ENCODE measurements around the gene PECR. TPM values are rescaled to one million over a fixed set of nuclear protein-coding genes. Genes with fewer than 3 reads are reported as not detected.

PECR gene
- total and polyA plus RNA-seq, 10 of the 15 experiments (the other 5 are each of a cell fraction or from before 2014, with no cell fraction given) = 7.6 to 37.4 (median 25.7) TPM

DNA sequence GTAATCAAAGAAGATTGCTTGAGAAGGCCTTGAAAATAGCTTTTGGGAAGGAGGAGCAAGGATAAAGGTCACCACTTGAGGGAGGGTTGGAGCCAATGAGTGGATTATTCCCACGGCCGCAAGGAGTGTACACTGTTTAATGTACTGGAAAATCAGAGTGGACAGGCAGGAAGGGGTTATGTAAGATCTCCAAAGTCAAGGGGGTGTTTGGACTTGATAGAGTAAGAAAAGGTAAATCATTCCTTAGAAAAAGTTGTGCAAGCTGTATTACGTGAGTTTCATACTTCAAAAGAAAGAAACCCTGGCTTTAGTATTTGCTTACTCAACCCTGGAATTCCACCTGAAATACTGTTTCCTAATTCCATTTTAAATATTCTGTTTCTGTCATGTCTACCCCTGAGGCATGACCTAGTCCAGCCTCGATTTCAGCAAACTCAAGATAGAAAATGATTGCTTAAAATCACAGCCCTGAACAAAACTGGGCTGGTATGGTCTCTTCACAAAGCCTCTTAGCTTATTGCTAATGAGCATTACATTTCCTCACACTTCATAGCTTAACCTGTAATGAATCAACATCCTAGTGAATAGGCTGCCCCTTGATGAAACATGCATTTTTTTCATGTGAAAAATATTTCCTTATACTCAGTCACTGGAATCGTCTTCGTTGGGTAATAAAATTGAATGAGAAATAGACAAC is 69.3 kb downstream of the PECR start:
- ChIA-PET POLR2A (interaction anchor here (0.5 to 2.7 kb wide), 7 partner anchors 10 to 282 kb away, joined by 3 to 24 read pairs (median 3); no protein-coding TSS in a partner anchor), RAD21 (ENCODE audit: unreplicated experiment) (interaction anchor here (1.0 to 3.6 kb wide), 11 partner anchors 10 to 102 kb away, joined by 3 to 26 read pairs (median 5); no protein-coding TSS in a partner anchor), CTCF (interaction anchor here (0.6 to 10.4 kb wide), 16 partner anchors 10 to 128 kb away, joined by 3 to 138 read pairs (median 6); no protein-coding TSS in a partner anchor), SMC1A (ENCODE audit: uncharacterized antibody, unreplicated experiment) (interaction anchor here (1.0 to 2.7 kb wide), 19 partner anchors 8 to 132 kb away, joined by 3 to 28 read pairs (median 6); partner anchors contain the start of gene XRCC5)
- Histone ChIP-seq H3K36me3 (ENCODE audit: control insufficient read depth in 2 of 2, insufficient read depth in 2 of 2, low read length in 1 of 2) (no peaks in the 10 kb centered on the region), H3K27ac (ENCODE audit: control insufficient read depth, insufficient read depth) (peak overlapping the region; percentile 93), H3K4me3 (peak overlapping the region; percentile 94), H3K4me2 (ENCODE audit: control insufficient read depth, insufficient read depth) (peak overlapping the region; percentile 78), H4K20me1 (ENCODE audit: control insufficient read depth, insufficient read depth) (no peaks in the 10 kb centered on the region), H3K79me2 (ENCODE audit: control insufficient read depth, insufficient read depth, low read length) (peaks cover 55% of the 10 kb centered on the region), H3K9me3 (replicated peaks; ENCODE audit: control insufficient read depth, insufficient read depth, low read length) (no peaks in the 10 kb centered on the region; the same call in 2 of the 3 replicates), H3K9ac (ENCODE audit: control insufficient read depth, insufficient read depth, low read length) (peak overlapping the region; percentile 95), H2AFZ (ENCODE audit: control insufficient read depth, low read depth, low read length) (no peak overlapping the region; the same call in 1 of the 2 replicates), H3K4me1 (ENCODE audit: control insufficient read depth, insufficient read depth, low read length) (peaks cover 31% of the 10 kb centered on the region), H3K27me3 (replicated peaks in 1 of 2; ENCODE audit: control insufficient read depth in 2 of 2, insufficient read depth in 2 of 2, low read length in 1 of 2) (no peaks in the 10 kb centered on the region)
- in situ Hi-C loops (cut with MboI) (no loop called here), intact Hi-C loops (cut with micrococcal nuclease; ENCODE audit: unreplicated experiment) (no loop called here)
- peak; percentile 1; the same call in 2 of the 3 replicates for ATAC-seq
- WGBS (ENCODE audit: insufficient coverage, insufficient replicate concordance, low lambda C conversion rate, missing lambda C conversion rate) = 0% methylated on average over 6 of the region's 6 CpGs
- TF ChIP-seq CREB1 (IDR thresholded peaks at IDR 0.05; ENCODE audit: low read depth) = 0 out of 2 replicates have a peak, but pooled peaks have one; percentile 3
- TF ChIP-seq, protein P1, sequence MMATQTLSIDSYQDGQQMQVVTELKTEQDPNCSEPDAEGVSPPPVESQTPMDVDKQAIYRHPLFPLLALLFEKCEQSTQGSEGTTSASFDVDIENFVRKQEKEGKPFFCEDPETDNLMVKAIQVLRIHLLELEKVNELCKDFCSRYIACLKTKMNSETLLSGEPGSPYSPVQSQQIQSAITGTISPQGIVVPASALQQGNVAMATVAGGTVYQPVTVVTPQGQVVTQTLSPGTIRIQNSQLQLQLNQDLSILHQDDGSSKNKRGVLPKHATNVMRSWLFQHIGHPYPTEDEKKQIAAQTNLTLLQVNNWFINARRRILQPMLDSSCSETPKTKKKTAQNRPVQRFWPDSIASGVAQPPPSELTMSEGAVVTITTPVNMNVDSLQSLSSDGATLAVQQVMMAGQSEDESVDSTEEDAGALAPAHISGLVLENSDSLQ (IDR thresholded peaks at IDR 0.05) = no peak
- 0 out of 2 replicates have a peak, but pooled peaks have one; percentile 37 for TF ChIP-seq POLR2AphosphoS5 (IDR thresholded peaks at IDR 0.05; ENCODE audit: low read length)
- peak; percentile 50; the same call in 1 of the 2 replicates for TF ChIP-seq ATF7 (IDR thresholded peaks at IDR 0.05; ENCODE audit: low read depth)
- TF ChIP-seq, protein P2, sequence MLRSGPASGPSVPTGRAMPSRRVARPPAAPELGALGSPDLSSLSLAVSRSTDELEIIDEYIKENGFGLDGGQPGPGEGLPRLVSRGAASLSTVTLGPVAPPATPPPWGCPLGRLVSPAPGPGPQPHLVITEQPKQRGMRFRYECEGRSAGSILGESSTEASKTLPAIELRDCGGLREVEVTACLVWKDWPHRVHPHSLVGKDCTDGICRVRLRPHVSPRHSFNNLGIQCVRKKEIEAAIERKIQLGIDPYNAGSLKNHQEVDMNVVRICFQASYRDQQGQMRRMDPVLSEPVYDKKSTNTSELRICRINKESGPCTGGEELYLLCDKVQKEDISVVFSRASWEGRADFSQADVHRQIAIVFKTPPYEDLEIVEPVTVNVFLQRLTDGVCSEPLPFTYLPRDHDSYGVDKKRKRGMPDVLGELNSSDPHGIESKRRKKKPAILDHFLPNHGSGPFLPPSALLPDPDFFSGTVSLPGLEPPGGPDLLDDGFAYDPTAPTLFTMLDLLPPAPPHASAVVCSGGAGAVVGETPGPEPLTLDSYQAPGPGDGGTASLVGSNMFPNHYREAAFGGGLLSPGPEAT (IDR thresholded peaks at IDR 0.05; ENCODE audit: low read depth) = 0 out of 2 replicates have a peak, but pooled peaks have one; percentile 24
- no peak for TF ChIP-seq SPI1 (IDR thresholded peaks at IDR 0.05; ENCODE audit: borderline replicate concordance, insufficient read depth, low read depth, low read length)
- TF ChIP-seq MTA3 (IDR thresholded peaks at IDR 0.05; ENCODE audit: borderline replicate concordance, low read length) = 0 out of 2 replicates have a peak, but pooled peaks have one; percentile 53
- TF ChIP-seq IKZF1 (conservative IDR thresholded peaks at IDR 0.05) = 0 out of 2 replicates have a peak, but pooled peaks have one; percentile 23
- TF ChIP-seq, protein P3, sequence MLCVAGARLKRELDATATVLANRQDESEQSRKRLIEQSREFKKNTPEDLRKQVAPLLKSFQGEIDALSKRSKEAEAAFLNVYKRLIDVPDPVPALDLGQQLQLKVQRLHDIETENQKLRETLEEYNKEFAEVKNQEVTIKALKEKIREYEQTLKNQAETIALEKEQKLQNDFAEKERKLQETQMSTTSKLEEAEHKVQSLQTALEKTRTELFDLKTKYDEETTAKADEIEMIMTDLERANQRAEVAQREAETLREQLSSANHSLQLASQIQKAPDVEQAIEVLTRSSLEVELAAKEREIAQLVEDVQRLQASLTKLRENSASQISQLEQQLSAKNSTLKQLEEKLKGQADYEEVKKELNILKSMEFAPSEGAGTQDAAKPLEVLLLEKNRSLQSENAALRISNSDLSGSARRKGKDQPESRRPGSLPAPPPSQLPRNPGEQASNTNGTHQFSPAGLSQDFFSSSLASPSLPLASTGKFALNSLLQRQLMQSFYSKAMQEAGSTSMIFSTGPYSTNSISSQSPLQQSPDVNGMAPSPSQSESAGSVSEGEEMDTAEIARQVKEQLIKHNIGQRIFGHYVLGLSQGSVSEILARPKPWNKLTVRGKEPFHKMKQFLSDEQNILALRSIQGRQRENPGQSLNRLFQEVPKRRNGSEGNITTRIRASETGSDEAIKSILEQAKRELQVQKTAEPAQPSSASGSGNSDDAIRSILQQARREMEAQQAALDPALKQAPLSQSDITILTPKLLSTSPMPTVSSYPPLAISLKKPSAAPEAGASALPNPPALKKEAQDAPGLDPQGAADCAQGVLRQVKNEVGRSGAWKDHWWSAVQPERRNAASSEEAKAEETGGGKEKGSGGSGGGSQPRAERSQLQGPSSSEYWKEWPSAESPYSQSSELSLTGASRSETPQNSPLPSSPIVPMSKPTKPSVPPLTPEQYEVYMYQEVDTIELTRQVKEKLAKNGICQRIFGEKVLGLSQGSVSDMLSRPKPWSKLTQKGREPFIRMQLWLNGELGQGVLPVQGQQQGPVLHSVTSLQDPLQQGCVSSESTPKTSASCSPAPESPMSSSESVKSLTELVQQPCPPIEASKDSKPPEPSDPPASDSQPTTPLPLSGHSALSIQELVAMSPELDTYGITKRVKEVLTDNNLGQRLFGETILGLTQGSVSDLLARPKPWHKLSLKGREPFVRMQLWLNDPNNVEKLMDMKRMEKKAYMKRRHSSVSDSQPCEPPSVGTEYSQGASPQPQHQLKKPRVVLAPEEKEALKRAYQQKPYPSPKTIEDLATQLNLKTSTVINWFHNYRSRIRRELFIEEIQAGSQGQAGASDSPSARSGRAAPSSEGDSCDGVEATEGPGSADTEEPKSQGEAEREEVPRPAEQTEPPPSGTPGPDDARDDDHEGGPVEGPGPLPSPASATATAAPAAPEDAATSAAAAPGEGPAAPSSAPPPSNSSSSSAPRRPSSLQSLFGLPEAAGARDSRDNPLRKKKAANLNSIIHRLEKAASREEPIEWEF (IDR thresholded peaks at IDR 0.05; ENCODE audit: insufficient replicate concordance, low read depth, low read length) = no peak
- TF ChIP-seq, protein P4, sequence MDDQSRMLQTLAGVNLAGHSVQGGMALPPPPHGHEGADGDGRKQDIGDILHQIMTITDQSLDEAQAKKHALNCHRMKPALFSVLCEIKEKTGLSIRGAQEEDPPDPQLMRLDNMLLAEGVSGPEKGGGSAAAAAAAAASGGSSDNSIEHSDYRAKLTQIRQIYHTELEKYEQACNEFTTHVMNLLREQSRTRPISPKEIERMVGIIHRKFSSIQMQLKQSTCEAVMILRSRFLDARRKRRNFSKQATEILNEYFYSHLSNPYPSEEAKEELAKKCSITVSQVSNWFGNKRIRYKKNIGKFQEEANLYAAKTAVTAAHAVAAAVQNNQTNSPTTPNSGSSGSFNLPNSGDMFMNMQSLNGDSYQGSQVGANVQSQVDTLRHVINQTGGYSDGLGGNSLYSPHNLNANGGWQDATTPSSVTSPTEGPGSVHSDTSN (IDR thresholded peaks at IDR 0.05; ENCODE audit: insufficient replicate concordance, low read depth, low read length) = no peak
- TF ChIP-seq IKZF2 (IDR thresholded peaks at IDR 0.05) = peak; percentile 27 to 28; a peak in 1 of 4 replicates
- FAIRE-seq = no peak
- DNase-seq (ENCODE audit: low read depth, low spot score) = no peak
- BruUV-seq (replicated peaks) = no TSS peak

Data from GM12878 (cell line).